Measurements from ENCODE around the gene IPPK. TPM values are rescaled to one million over a fixed set of nuclear protein-coding genes. Genes with fewer than 3 reads are reported as not detected.

Gene IPPK
- total RNA-seq, 5 donors from 2014 or later (not counting 1 experiment from before 2014, with no cell fraction given): 7.5 to 9.6 (median 8.3) TPM

GRCh38 chr9:92619601-92620300, 50.2 kb downstream of the IPPK start:
- peaks cover 15 to 64% of the 10 kb centered on the region in 2 donors for H3K36me3 ChIP-seq (ENCODE audit: control insufficient read depth in 2 of 2, extremely low read depth in 1 of 2, insufficient read depth in 1 of 2, low read length in 1 of 2)
- H3K27ac ChIP-seq (ENCODE audit: low read length): no peak overlapping the region
- CTCF ChIA-PET: no interaction called here
- H3K9me3 Mint-ChIP-seq: no peaks in the 10 kb centered on the region
- ATAC-seq (replicated peaks in 1 of 4) (no peak), DNase-seq (no peak)
- H3K4me3 Mint-ChIP-seq: no peak overlapping the region
- POLR2A ChIA-PET: no interaction called here
- H3K9me3 ChIP-seq: no peaks in the 10 kb centered on the region
- no peaks in the 10 kb centered on the region for H3K4me1 Mint-ChIP-seq
- no peaks in the 10 kb centered on the region for H3K27me3 ChIP-seq (replicated peaks in 1 of 2; ENCODE audit: control insufficient read depth in 2 of 2, extremely low read depth in 1 of 2, insufficient read depth in 2 of 2, low read length in 1 of 2)
- no peaks in the 10 kb centered on the region for H3K27me3 Mint-ChIP-seq
- H3K27ac Mint-ChIP-seq: no peak overlapping the region
- peaks cover 56% of the 10 kb centered on the region for H3K36me3 Mint-ChIP-seq
- no peaks in the 10 kb centered on the region for H3K4me1 ChIP-seq (ENCODE audit: control insufficient read depth in 1 of 2, extremely low read depth in 1 of 2, insufficient read depth in 2 of 2, low read length in 2 of 2)
- no peak overlapping the region for H3K4me3 ChIP-seq (ENCODE audit: control insufficient read depth in 1 of 2, extremely low read depth in 1 of 2, low read length in 1 of 2)
- WGBS (ENCODE audit: insufficient coverage): 98% methylated on average over 22 of the region's 24 CpGs

GRCh38 chr9:92618633-92619225, 51.2 kb downstream of the IPPK start:
- Histone ChIP-seq H3K27ac (ENCODE audit: low read length) (no peak overlapping the region), H3K9me3 (no peaks in the 10 kb centered on the region), H3K4me3 (ENCODE audit: control insufficient read depth in 1 of 2, extremely low read depth in 1 of 2, low read length in 1 of 2) (no peak overlapping the region), H3K27me3 (replicated peaks in 1 of 2; ENCODE audit: control insufficient read depth in 2 of 2, extremely low read depth in 1 of 2, insufficient read depth in 2 of 2, low read length in 1 of 2) (no peaks in the 10 kb centered on the region), H3K4me1 (ENCODE audit: control insufficient read depth in 1 of 2, extremely low read depth in 1 of 2, insufficient read depth in 2 of 2, low read length in 2 of 2) (no peaks in the 10 kb centered on the region), H3K36me3 (ENCODE audit: control insufficient read depth in 2 of 2, extremely low read depth in 1 of 2, insufficient read depth in 1 of 2, low read length in 1 of 2) (peaks cover 19 to 68% of the 10 kb centered on the region in 2 donors)
- CTCF ChIA-PET: interaction anchor here in 1 of 2 donors (0.6 kb wide), 1 partner anchor 216 kb away, joined by 3 read pairs; no protein-coding TSS in a partner anchor
- Mint-ChIP-seq H3K4me1 (no peaks in the 10 kb centered on the region), H3K27ac (peak overlapping the region in 1 of 2 donors; percentile 34), H3K36me3 (peaks cover 62% of the 10 kb centered on the region), H3K4me3 (no peak overlapping the region), H3K27me3 (no peaks in the 10 kb centered on the region), H3K9me3 (no peaks in the 10 kb centered on the region)
- 97% methylated on average over 8 of the region's 10 CpGs for WGBS (ENCODE audit: insufficient coverage)
- POLR2A ChIA-PET: no interaction called here
- ATAC-seq (replicated peaks in 1 of 4) (no peak), DNase-seq (no peak)

- H3K27ac Mint-ChIP-seq: no peak overlapping the region
- no peaks in the 10 kb centered on the region for H3K9me3 Mint-ChIP-seq
- 92% methylated on average over 11 of the region's 11 CpGs for WGBS (ENCODE audit: insufficient coverage)
- ChIA-PET CTCF (interaction anchor here in 1 of 2 donors (0.6 kb wide), 2 partner anchors 100 to 215 kb away, joined by 3 to 4 read pairs; no protein-coding TSS in a partner anchor), POLR2A (no interaction called here)
- H3K27ac ChIP-seq (ENCODE audit: low read length): no peak overlapping the region
- H3K36me3 Mint-ChIP-seq: peaks cover 61% of the 10 kb centered on the region
- no peaks in the 10 kb centered on the region for H3K27me3 Mint-ChIP-seq
- no peaks in the 10 kb centered on the region for H3K4me1 ChIP-seq (ENCODE audit: control insufficient read depth in 1 of 2, extremely low read depth in 1 of 2, insufficient read depth in 2 of 2, low read length in 2 of 2)
- no peak overlapping the region for H3K4me3 ChIP-seq (ENCODE audit: control insufficient read depth in 1 of 2, extremely low read depth in 1 of 2, low read length in 1 of 2)
- no peaks in the 10 kb centered on the region for H3K9me3 ChIP-seq
- no peak overlapping the region for H3K4me3 Mint-ChIP-seq
- DNase-seq: no peak
- H3K27me3 ChIP-seq (replicated peaks in 1 of 2; ENCODE audit: control insufficient read depth in 2 of 2, extremely low read depth in 1 of 2, insufficient read depth in 2 of 2, low read length in 1 of 2): no peaks in the 10 kb centered on the region
- peaks cover 24 to 71% of the 10 kb centered on the region in 2 donors for H3K36me3 ChIP-seq (ENCODE audit: control insufficient read depth in 2 of 2, extremely low read depth in 1 of 2, insufficient read depth in 1 of 2, low read length in 1 of 2)
- ATAC-seq (replicated peaks in 1 of 4): no peak
- no peaks in the 10 kb centered on the region for H3K4me1 Mint-ChIP-seq
These were observed 51.9 kb downstream of the IPPK start for GRCh38 chr9:92617951-92618510.

- H3K9me3 ChIP-seq: no peaks in the 10 kb centered on the region
- ChIA-PET POLR2A (no interaction called here), CTCF (interaction anchor here in 1 of 2 donors (0.5 kb wide), 1 partner anchor 421 kb away, joined by 3 read pairs; no protein-coding TSS in a partner anchor)
- WGBS (ENCODE audit: insufficient coverage): 94% methylated on average over 7 of the region's 11 CpGs
- no peak overlapping the region for H3K4me3 Mint-ChIP-seq
- no peak overlapping the region for H3K4me3 ChIP-seq (ENCODE audit: control insufficient read depth in 1 of 2, extremely low read depth in 1 of 2, low read length in 1 of 2)
- no peak overlapping the region for H3K27ac ChIP-seq (ENCODE audit: low read length)
- H3K27ac Mint-ChIP-seq: no peak overlapping the region
- H3K4me1 ChIP-seq (ENCODE audit: control insufficient read depth in 1 of 2, extremely low read depth in 1 of 2, insufficient read depth in 2 of 2, low read length in 2 of 2): no peaks in the 10 kb centered on the region
- no peaks in the 10 kb centered on the region for H3K27me3 ChIP-seq (replicated peaks in 1 of 2; ENCODE audit: control insufficient read depth in 2 of 2, extremely low read depth in 1 of 2, insufficient read depth in 2 of 2, low read length in 1 of 2)
- ATAC-seq (replicated peaks in 1 of 4) (no peak), DNase-seq (no peak)
- no peaks in the 10 kb centered on the region for H3K9me3 Mint-ChIP-seq
- peaks cover 63% of the 10 kb centered on the region for H3K36me3 Mint-ChIP-seq
- H3K4me1 Mint-ChIP-seq: no peaks in the 10 kb centered on the region
- H3K27me3 Mint-ChIP-seq: no peaks in the 10 kb centered on the region
- peaks cover 24 to 76% of the 10 kb centered on the region in 2 donors for H3K36me3 ChIP-seq (ENCODE audit: control insufficient read depth in 2 of 2, extremely low read depth in 1 of 2, insufficient read depth in 1 of 2, low read length in 1 of 2)
These were observed 52.6 kb downstream of the IPPK start for GRCh38 chr9:92617195-92617813.

- Histone ChIP-seq H3K27ac (ENCODE audit: low read length) (no peak overlapping the region), H3K4me1 (ENCODE audit: control insufficient read depth in 1 of 2, extremely low read depth in 1 of 2, insufficient read depth in 2 of 2, low read length in 2 of 2) (no peaks in the 10 kb centered on the region), H3K4me3 (ENCODE audit: control insufficient read depth in 1 of 2, extremely low read depth in 1 of 2, low read length in 1 of 2) (no peak overlapping the region), H3K9me3 (no peaks in the 10 kb centered on the region), H3K36me3 (ENCODE audit: control insufficient read depth in 2 of 2, extremely low read depth in 1 of 2, insufficient read depth in 1 of 2, low read length in 1 of 2) (peaks cover 24 to 82% of the 10 kb centered on the region in 2 donors), H3K27me3 (replicated peaks in 1 of 2; ENCODE audit: control insufficient read depth in 2 of 2, extremely low read depth in 1 of 2, insufficient read depth in 2 of 2, low read length in 1 of 2) (no peaks in the 10 kb centered on the region)
- no peak for DNase-seq
- CTCF ChIA-PET: interaction anchor here in 1 of 2 donors (0.5 kb wide), 1 partner anchor 421 kb away, joined by 3 read pairs; no protein-coding TSS in a partner anchor
- ATAC-seq (replicated peaks in 1 of 4): no peak
- Mint-ChIP-seq H3K4me1 (no peaks in the 10 kb centered on the region), H3K27me3 (no peaks in the 10 kb centered on the region), H3K36me3 (peaks cover 68% of the 10 kb centered on the region), H3K27ac (no peak overlapping the region), H3K9me3 (no peaks in the 10 kb centered on the region), H3K4me3 (no peak overlapping the region)
- WGBS (ENCODE audit: insufficient coverage): 100% methylated on average over 5 of the region's 11 CpGs
- POLR2A ChIA-PET: no interaction called here
These were observed 53.2 kb downstream of the IPPK start for GRCh38 chr9:92616655-92617111.

- H3K27me3 Mint-ChIP-seq: no peaks in the 10 kb centered on the region
- Histone ChIP-seq H3K27ac (ENCODE audit: low read length) (no peak overlapping the region), H3K36me3 (ENCODE audit: control insufficient read depth in 2 of 2, extremely low read depth in 1 of 2, insufficient read depth in 1 of 2, low read length in 1 of 2) (peaks cover 24 to 84% of the 10 kb centered on the region in 2 donors), H3K4me3 (ENCODE audit: control insufficient read depth in 1 of 2, extremely low read depth in 1 of 2, low read length in 1 of 2) (no peak overlapping the region), H3K27me3 (replicated peaks in 1 of 2; ENCODE audit: control insufficient read depth in 2 of 2, extremely low read depth in 1 of 2, insufficient read depth in 2 of 2, low read length in 1 of 2) (no peaks in the 10 kb centered on the region), H3K9me3 (no peaks in the 10 kb centered on the region), H3K4me1 (ENCODE audit: control insufficient read depth in 1 of 2, extremely low read depth in 1 of 2, insufficient read depth in 2 of 2, low read length in 2 of 2) (no peaks in the 10 kb centered on the region)
- DNase-seq (no peak), ATAC-seq (replicated peaks in 1 of 4) (no peak)
- peaks cover 71% of the 10 kb centered on the region for H3K36me3 Mint-ChIP-seq
- no peaks in the 10 kb centered on the region for H3K9me3 Mint-ChIP-seq
- H3K27ac Mint-ChIP-seq: no peak overlapping the region
- CTCF ChIA-PET: no interaction called here
- H3K4me3 Mint-ChIP-seq: no peak overlapping the region
- no peaks in the 10 kb centered on the region for H3K4me1 Mint-ChIP-seq
- POLR2A ChIA-PET: no interaction called here
- no CpG with 5 or more reads among the region's 11 CpGs for WGBS (ENCODE audit: insufficient coverage)
These were observed 53.7 kb downstream of the IPPK start for GRCh38 chr9:92616199-92616641.
